Measurements from ENCODE around the gene SESN2. TPM values are rescaled to one million over a fixed set of nuclear protein-coding genes. Genes with fewer than 3 reads are reported as not detected.

Gene SESN2
- 10 to 100 TPM in 3 of 4 donors, 1 to 10 TPM in 1; 8.3 to 18.5 (median 12.8) TPM for total RNA-seq

GRCh38 chr1:28259252-28259933 is at the start of gene SESN2:
Gene SESN2 (plus strand): TSS chr1:28259518. CDS start chr1:28259848, 330 bp downstream.
- TF ChIP-seq CTCF (IDR thresholded peaks at IDR 0.05; ENCODE audit: low read depth): no peak

- TF ChIP-seq CTCF (IDR thresholded peaks at IDR 0.05; ENCODE audit: low read depth): no peak
These were observed 49.6 kb upstream of the SESN2 start for GRCh38 chr1:28209700-28210099.

- TF ChIP-seq CTCF (IDR thresholded peaks at IDR 0.05; ENCODE audit: low read depth): no peak
These were observed 46.0 kb upstream of the SESN2 start for GRCh38 chr1:28213315-28213714.

DNA sequence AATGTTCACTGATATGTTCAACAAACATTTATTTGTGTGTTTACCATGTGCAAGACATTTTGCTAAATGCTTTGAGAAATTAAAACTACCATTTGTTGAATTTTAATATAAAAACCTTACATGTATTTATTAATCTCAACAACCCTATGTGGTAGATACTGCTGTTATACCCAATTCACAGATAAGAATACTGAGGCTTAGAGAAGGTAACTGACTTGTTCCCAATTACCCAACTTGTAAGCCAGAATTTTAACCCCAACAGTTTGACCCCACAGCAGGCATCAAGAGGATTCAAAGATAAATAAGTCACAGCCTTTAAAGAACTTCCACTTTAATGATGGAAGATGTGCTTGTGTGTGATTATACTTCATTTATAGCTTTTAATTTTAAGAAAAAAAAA is 30.2 kb upstream of the SESN2 start:
- TF ChIP-seq CTCF (IDR thresholded peaks at IDR 0.05; ENCODE audit: low read depth): no peak

DNA sequence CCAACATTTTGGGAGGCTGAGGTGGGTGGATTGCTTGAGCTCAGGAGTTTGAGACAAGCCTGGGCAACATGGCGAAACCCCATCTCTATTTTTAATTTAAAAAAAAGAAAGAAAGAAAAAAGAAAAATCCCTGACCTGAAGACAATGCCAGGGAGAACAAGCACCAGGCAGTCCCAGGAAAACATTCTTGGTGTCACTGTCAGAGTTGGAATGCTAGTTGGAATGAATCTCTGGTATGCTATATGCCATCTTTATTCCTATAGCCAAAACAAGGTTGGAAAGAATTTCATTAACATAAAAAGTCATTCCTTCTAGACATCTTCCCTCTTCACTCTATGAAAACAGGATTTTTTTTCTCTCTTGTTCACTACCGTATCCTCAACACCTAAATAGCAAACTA is 29.3 kb upstream of the SESN2 start:
- TF ChIP-seq CTCF (IDR thresholded peaks at IDR 0.05; ENCODE audit: low read depth): no peak

GRCh38 chr1:28232558-28233263 is 26.6 kb upstream of the SESN2 start, which contains the start of gene DNAJC8:
Gene DNAJC8 (minus strand): TSS chr1:28233029. CDS start chr1:28232998, 31 bp downstream.
- TF ChIP-seq CTCF (IDR thresholded peaks at IDR 0.05; ENCODE audit: low read depth): no peak

DNA sequence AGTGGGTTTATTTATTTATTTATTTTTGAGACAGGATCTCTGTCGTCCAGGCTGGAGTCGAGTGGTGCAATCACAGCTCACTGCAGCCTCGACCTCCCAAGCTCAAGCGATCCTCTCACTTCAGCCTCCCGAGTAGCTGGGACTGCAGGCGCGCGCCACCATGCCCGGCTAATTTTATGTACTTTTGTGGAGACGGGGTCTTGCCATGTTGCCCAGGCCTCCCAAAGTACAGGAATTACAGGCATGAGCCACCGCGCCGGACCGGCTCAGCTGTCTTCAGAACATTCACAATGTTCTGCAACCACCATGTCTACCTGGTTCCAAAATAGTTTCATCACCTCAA is 26.1 kb upstream of the SESN2 start:
- TF ChIP-seq CTCF (IDR thresholded peaks at IDR 0.05; ENCODE audit: low read depth): no peak

Data from subcutaneous adipose tissue (tissue), 4 donors.